Measurements from ENCODE around the gene SLC7A6.

- TF ChIP-seq CTCF (IDR thresholded peaks at IDR 0.05), result no peak
- peak in 1 of 2 donors; percentile 74 for TF ChIP-seq POLR2A (IDR thresholded peaks at IDR 0.05)
Observed at GRCh38 chr16:68244903-68245853, 19.1 kb upstream of the SLC7A6 start, which contains the start of gene PLA2G15.

Measured in thyroid gland (tissue), 4 donors.